GM12878 (cell line): Measurements from ENCODE around the gene ASPDH. TPM values are rescaled to one million over a fixed set of nuclear protein-coding genes. Genes with fewer than 3 reads are reported as not detected.
A peak's percentile ranks its signal among the peaks of the same experiment; 100 is the strongest.

Experiments used
- BACH1 ChIP-seq: fragments of 450-650 bp; IDR thresholded peaks from 2 replicates; pipeline ENCODE4 v1.6.1; 2017; ENCODE audit warnings: mild to moderate bottlenecking, borderline replicate concordance
- CBFB ChIP-seq: IDR thresholded peaks from 2 replicates; pipeline ENCODE4 v1.6.1; 2016; ENCODE audit warnings: antibody characterized with exemption, low read depth
- CEBPZ ChIP-seq: fragments of 150-350 bp; IDR thresholded peaks from 2 replicates; pipeline ENCODE4 v1.6.1; 2016; ENCODE audit warnings: low read depth, low read length
- EED ChIP-seq: sonication (generic); IDR thresholded peaks from 2 replicates; pipeline ENCODE4 v1.6.1; 2016; ENCODE audit warnings: antibody characterized with exemption, low read depth
- EGR1 ChIP-seq, 2 experiments: IDR thresholded peaks; 1 replicate in 1 of 2; 2 replicates in 1 of 2; pipeline ENCODE4 v1.6.1; 2011 to 2012; ENCODE audit warnings: low read depth in 2 of 2, low read length in 2 of 2, borderline replicate concordance in 1 of 2, mild to moderate bottlenecking in 1 of 2, moderate library complexity in 1 of 2
- ELK1 ChIP-seq: IDR thresholded peaks from 2 replicates; pipeline ENCODE4 v1.6.1; 2012; ENCODE audit warnings: low read depth, low read length, improper control_type of control experiment
- FOXK2 ChIP-seq: fragments of 450-650 bp; IDR thresholded peaks from 2 replicates; pipeline ENCODE4 v1.6.1; 2017; ENCODE audit warnings: mild to moderate bottlenecking, moderate library complexity
- HDAC2 ChIP-seq: fragments of 200-600 bp; sonication (generic); IDR thresholded peaks from 2 replicates; pipeline ENCODE4 v1.6.1; 2017
- HDGF ChIP-seq: fragments of 450-650 bp; IDR thresholded peaks from 2 replicates; pipeline ENCODE4 v1.6.1; 2016; ENCODE audit warnings: antibody characterized with exemption
- IRF5 ChIP-seq: fragments of 450-650 bp; IDR thresholded peaks from 2 replicates; pipeline ENCODE4 v1.6.1; 2017; ENCODE audit warnings: borderline replicate concordance
- JUNB ChIP-seq: IDR thresholded peaks from 2 replicates; pipeline ENCODE4 v1.6.1; 2016; ENCODE audit warnings: antibody characterized with exemption, mild to moderate bottlenecking
- KDM1A ChIP-seq: fragments of 200-600 bp; sonication (generic); IDR thresholded peaks from 2 replicates; pipeline ENCODE4 v1.6.1; 2016; ENCODE audit warnings: borderline replicate concordance
- MAX ChIP-seq: IDR thresholded peaks from 2 replicates; pipeline ENCODE4 v1.6.1; 2012; ENCODE audit warnings: low read depth, low read length, improper control_type of control experiment
- NFYA ChIP-seq: IDR thresholded peaks from 2 replicates; pipeline ENCODE4 v1.6.1; 2011; ENCODE audit warnings: low read depth, mild to moderate bottlenecking, low read length, improper control_type of control experiment, borderline replicate concordance
- NR2F1 ChIP-seq: fragments of 450-650 bp; conservative IDR thresholded peaks from 2 replicates; pipeline ENCODE4 v1.6.1; 2017; ENCODE audit warnings: mild to moderate bottlenecking
- PBX3 ChIP-seq: IDR thresholded peaks from 2 replicates; pipeline ENCODE4 v1.6.1; 2011; ENCODE audit warnings: mild to moderate bottlenecking, low read depth, low read length, moderate library complexity; ENCODE audit not compliant: insufficient replicate concordance
- RB1 ChIP-seq: fragments of 450-650 bp; formaldehyde crosslinking; IDR thresholded peaks from 2 replicates; pipeline ENCODE4 v1.6.1; 2017; ENCODE audit warnings: mild to moderate bottlenecking, borderline replicate concordance
- SP1 ChIP-seq: IDR thresholded peaks from one replicate; pipeline ENCODE4 v1.6.1; 2011; ENCODE audit warnings: low read depth, low read length
- SREBF1 ChIP-seq: IDR thresholded peaks from 2 replicates; pipeline ENCODE4 v1.6.1; 2012; ENCODE audit warnings: mild to moderate bottlenecking, low read length
- STAT1 ChIP-seq: fragments of 450-650 bp; conservative IDR thresholded peaks from 2 replicates; pipeline ENCODE4 v1.6.1; 2014; ENCODE audit warnings: antibody characterized with exemption, mild to moderate bottlenecking
- STAT3 ChIP-seq: IDR thresholded peaks from 2 replicates; pipeline ENCODE4 v1.6.1; 2011; ENCODE audit warnings: low read depth, low read length, improper control_type of control experiment
- USF1 ChIP-seq: IDR thresholded peaks from 2 replicates; pipeline ENCODE4 v1.6.1; 2011; ENCODE audit warnings: borderline replicate concordance, low read depth, mild to moderate bottlenecking, moderate library complexity, mixed read lengths, low read length; ENCODE audit not compliant: insufficient read depth; ENCODE audit errors: extremely low read length
- ZBED1 ChIP-seq: IDR thresholded peaks from 2 replicates; pipeline ENCODE4 v1.6.1; 2016; ENCODE audit warnings: borderline replicate concordance
- ZNF24 ChIP-seq: fragments of 450-650 bp; IDR thresholded peaks from 2 replicates; pipeline ENCODE4 v1.6.1; 2017; ENCODE audit warnings: antibody characterized with exemption, mild to moderate bottlenecking
- ZNF622 ChIP-seq: fragments of 450-650 bp; IDR thresholded peaks from 2 replicates; pipeline ENCODE4 v1.6.1; 2017; ENCODE audit warnings: mild to moderate bottlenecking, inconsistent platforms
- polyA plus RNA-seq, 11 experiments: library from polyadenylated mRNA; depleted of rRNA in 4 of 11; unstranded in 6 of 11; stranded (reverse) in 5 of 11; fragments of >200 nt; fragmentation: Nextera tagmentation in 4 of 11; fragmentation: Illumina TruSeq in 1 of 11; extraction: Ambion mirVana in 4 of 11; extraction: Trizol in 1 of 11; gene quantifications; 1 replicate in 1 of 11; 2 replicates in 10 of 11; pipeline versions ENCODE4 v1.2.1 to v1.2.3, GENCODE V29; 2011 to 2016; ENCODE audit warnings: inconsistent platforms in 2 of 11, missing spikeins in 2 of 11, low read depth in 1 of 11
- total RNA-seq, 4 experiments: library from RNA; depleted of rRNA in 3 of 4; stranded (reverse); fragments of >200 nt in 3 of 4; fragmentation: Illumina TruSeq in 1 of 4; extraction: Trizol in 1 of 4; gene quantifications; 2 replicates each; pipeline versions ENCODE4 v1.2.1 to v1.2.3, GENCODE V29; 2013 to 2021

ASPDH gene
- total and polyA plus RNA-seq, 10 of the 15 experiments (the other 5 are each of a cell fraction or from before 2014, with no cell fraction given) = not detected

GRCh38 chr19:50537769-50538230, 24.1 kb upstream of the ASPDH start (continued):
- no peak for TF ChIP-seq JUNB
- no peak for TF ChIP-seq FOXK2
- no peak for TF ChIP-seq EED
- no peak for TF ChIP-seq RB1
- TF ChIP-seq ZBED1 = no peak
- no peak for TF ChIP-seq ZNF622
- no peak for TF ChIP-seq ELK1
- TF ChIP-seq STAT1 = no peak
- no peak for TF ChIP-seq CEBPZ
- TF ChIP-seq SREBF1 = no peak
- peak; percentile 97 for TF ChIP-seq NR2F1
- no peak for TF ChIP-seq HDGF
- no peak for TF ChIP-seq STAT3
- TF ChIP-seq EGR1 (IDR thresholded peaks at IDR 0.05; ENCODE audit: borderline replicate concordance in 1 of 2, low read depth in 2 of 2, low read length in 2 of 2) = no peak
- TF ChIP-seq KDM1A = no peak
- TF ChIP-seq PBX3 = no peak
- TF ChIP-seq BACH1 = no peak
- no peak for TF ChIP-seq IRF5
- no peak for TF ChIP-seq CBFB
- no peak for TF ChIP-seq USF1
- no peak for TF ChIP-seq ZNF24
- TF ChIP-seq MAX = no peak
- TF ChIP-seq HDAC2 = no peak
- no peak for TF ChIP-seq SP1
- TF ChIP-seq NFYA = no peak
